Adrenal gland (tissue), 12 donors: Measurements from ENCODE around the gene ZNF438. TPM values are rescaled to one million over a fixed set of nuclear protein-coding genes. Genes with fewer than 3 reads are reported as not detected.

Experiments used
- DNase-seq, 7 donors: peaks; one replicate each; pipeline ENCODE4 v3.0.0-alpha.2; 2019 to 2020
- H3K27ac ChIP-seq, 5 donors: fragments of 200-600 bp; sonication (generic) in 4 of 5; 1 replicate in 3 of 5; 2 replicates in 2 of 5; pipeline versions ENCODE4 v1.5.1 to v1.8.0; 2016 to 2020; ENCODE audit warnings: mild to moderate bottlenecking in 1 of 5
- H3K27me3 ChIP-seq: fragments of 200-600 bp; 2 replicates; pipeline ENCODE4 v1.8.0; 2021
- H3K36me3 ChIP-seq, 2 donors: fragments of 200-600 bp; replicated peaks in 1 of 2; 1 replicate in 1 of 2; 2 replicates in 1 of 2; pipeline versions ENCODE4 v1.5.1 to v1.8.0; 2018 to 2022
- H3K4me1 ChIP-seq, 2 donors: fragments of 200-600 bp; replicated peaks in 1 of 2; 1 replicate in 1 of 2; 2 replicates in 1 of 2; pipeline versions ENCODE4 v1.5.1 to v1.8.0; 2018 to 2021
- H3K4me3 ChIP-seq, 4 donors: fragments of 200-600 bp; sonication (generic) in 3 of 4; one replicate each; pipeline ENCODE4 v1.5.1; 2016 to 2018
- H3K9me3 ChIP-seq, 3 donors: fragments of 200-600 bp; sonication (generic) in 1 of 3; replicated peaks in 1 of 3; 1 replicate in 2 of 3; 2 replicates in 1 of 3; pipeline versions ENCODE4 v1.5.1 to v1.8.0; 2016 to 2021
- POLR2A ChIP-seq, 2 donors: fragments of 450-650 bp; IDR thresholded peaks; one replicate each; pipeline ENCODE4 v1.6.1; 2017; ENCODE audit warnings: antibody characterized with exemption in 2 of 2, mild to moderate bottlenecking in 2 of 2, moderate library complexity in 1 of 2
- WGBS, 4 donors: extraction: QIAGEN DNeasy Blood & Tissue Kit in 2 of 4; methylation state at CpG; one replicate each; pipeline versions ENCODE4 v1.1.5 to v1.1.7; 2013 to 2017; 5-methylcytosine and 5-hydroxymethylcytosine counted together
- intact Hi-C, 2 donors: fragments of 100-400 bp; cut with DNase I; formaldehyde crosslinking; loops; one replicate each; pipeline versions ENCODE4 v1.14.1 to v1.15.0; 2022 to 2023
- polyA plus RNA-seq, 3 donors: library from polyadenylated mRNA; stranded (reverse); fragments of 200-250 nt in 2 of 3; fragments of 350-450 nt in 1 of 3; fragmentation: Illumina TruSeq in 1 of 3; extraction: RNeasy Lipid Tissue Mini Kit (QIAGEN cat#74804) in 1 of 3; gene quantifications; one replicate each; pipeline ENCODE4 v1.2.3, GENCODE V29; 2013 to 2014
- total RNA-seq, 9 donors: library from RNA; depleted of rRNA in 4 of 9; stranded (reverse); fragments of >200 nt in 4 of 9; fragments of 120-200 nt in 1 of 9; fragmentation: NEBNext Ultra II Directional in 1 of 9; extraction: Animal tissue kit (Norgen Biotek cat#: 25700) in 1 of 9; gene quantifications; one replicate each; pipeline versions ENCODE4 v1.1.0 to v1.2.4, GENCODE V29; 2013 to 2023
- TF ChIP-seq, protein P1 (sequence below), 6 experiments: fragments of 450-650 bp in 4 of 6; fragments of 200-600 bp in 2 of 6; sonication (generic) in 1 of 6; IDR thresholded peaks; 1 replicate in 5 of 6; 2 replicates in 1 of 6; pipeline versions ENCODE4 v1.5.1 to v1.8.0; 2016 to 2021; ENCODE audit warnings: antibody characterized with exemption in 6 of 6, mild to moderate bottlenecking in 2 of 6, moderate library complexity in 1 of 6
- donor health status: healthy with polysubstance abuse.
- donor health status: Bipolar disorder and iron deficiency.
- donor health status: DM: yes; HTN: yes; CAD: no.
- donor health status: DM: no; HTN: no; CAD: no.
- donor health status: DM: no; HTN: no; CAD: no.
- donor health status: DM: yes; HTN: yes; CAD: no.

The ZNF438 gene
- total and polyA plus RNA-seq, 12 donors: 3.4 to 15.5 (median 5.7) TPM

DNA sequence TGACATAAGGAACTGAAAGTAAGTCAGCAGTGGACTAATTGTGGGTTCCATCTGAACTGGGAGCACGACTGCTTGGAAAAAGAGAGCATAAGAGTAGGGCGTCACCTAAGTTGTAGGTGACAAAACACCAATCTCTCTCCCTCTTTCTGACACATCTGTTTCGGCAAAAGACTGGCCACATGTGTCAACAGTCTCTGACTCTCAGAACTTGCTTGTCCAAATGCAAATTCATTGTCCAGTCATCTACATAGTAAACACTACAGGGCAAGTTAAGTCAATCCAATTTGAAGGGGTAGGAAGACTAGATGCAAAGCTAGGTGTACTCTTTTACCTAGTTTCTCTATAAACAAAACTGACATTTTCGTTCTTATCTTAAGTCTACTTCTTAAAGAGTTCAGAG, 87.7 kb downstream of the ZNF438 start:
- whole genome bisulfite sequencing, 4 donors: 79 to 92% (median 87%) methylated on average over 4 of the region's 4 CpGs
- no peak for TF ChIP-seq POLR2A (IDR thresholded peaks at IDR 0.05)
- TF ChIP-seq, protein P1, sequence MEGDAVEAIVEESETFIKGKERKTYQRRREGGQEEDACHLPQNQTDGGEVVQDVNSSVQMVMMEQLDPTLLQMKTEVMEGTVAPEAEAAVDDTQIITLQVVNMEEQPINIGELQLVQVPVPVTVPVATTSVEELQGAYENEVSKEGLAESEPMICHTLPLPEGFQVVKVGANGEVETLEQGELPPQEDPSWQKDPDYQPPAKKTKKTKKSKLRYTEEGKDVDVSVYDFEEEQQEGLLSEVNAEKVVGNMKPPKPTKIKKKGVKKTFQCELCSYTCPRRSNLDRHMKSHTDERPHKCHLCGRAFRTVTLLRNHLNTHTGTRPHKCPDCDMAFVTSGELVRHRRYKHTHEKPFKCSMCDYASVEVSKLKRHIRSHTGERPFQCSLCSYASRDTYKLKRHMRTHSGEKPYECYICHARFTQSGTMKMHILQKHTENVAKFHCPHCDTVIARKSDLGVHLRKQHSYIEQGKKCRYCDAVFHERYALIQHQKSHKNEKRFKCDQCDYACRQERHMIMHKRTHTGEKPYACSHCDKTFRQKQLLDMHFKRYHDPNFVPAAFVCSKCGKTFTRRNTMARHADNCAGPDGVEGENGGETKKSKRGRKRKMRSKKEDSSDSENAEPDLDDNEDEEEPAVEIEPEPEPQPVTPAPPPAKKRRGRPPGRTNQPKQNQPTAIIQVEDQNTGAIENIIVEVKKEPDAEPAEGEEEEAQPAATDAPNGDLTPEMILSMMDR (IDR thresholded peaks at IDR 0.05): no peak

DNA sequence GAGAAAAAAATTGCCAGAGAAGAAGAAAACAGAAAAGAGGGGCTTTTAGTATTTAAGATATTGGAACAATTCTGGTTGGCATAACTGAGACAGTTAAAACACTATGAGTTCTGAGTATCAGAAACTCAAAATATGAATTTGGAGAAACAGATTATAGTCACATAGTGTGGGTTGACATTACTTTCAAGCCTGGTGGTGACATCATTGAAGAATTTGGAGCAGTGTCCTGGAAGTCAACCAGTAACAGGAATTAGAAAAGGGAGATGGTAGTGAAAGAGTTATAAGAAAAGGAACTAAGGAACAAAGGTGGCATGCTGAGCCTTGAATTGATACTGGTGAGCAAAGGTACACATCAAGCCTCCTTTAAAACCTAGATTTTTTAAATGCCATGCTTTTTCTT, 88.2 kb downstream of the ZNF438 start:
- Histone ChIP-seq H3K27ac (no peak overlapping the region), H3K4me3 (no peak overlapping the region), H3K27me3 (no peaks in the 10 kb centered on the region), H3K9me3 (no peaks in the 10 kb centered on the region), H3K4me1 (peaks cover 0 to 8% of the 10 kb centered on the region in 2 donors), H3K36me3 (no peaks in the 10 kb centered on the region)
- TF ChIP-seq, protein P1 (IDR thresholded peaks at IDR 0.05): no peak
- TF ChIP-seq POLR2A (IDR thresholded peaks at IDR 0.05): no peak
- DNase-seq: no peak
- intact Hi-C loops: no loop called here

More for the DNA sequence above, 87.7 kb downstream of the ZNF438 start:
- H3K36me3 ChIP-seq: no peaks in the 10 kb centered on the region
- intact Hi-C loops: no loop called here
- peaks cover 0 to 8% of the 10 kb centered on the region in 2 donors for H3K4me1 ChIP-seq
- DNase-seq: no peak
- no peaks in the 10 kb centered on the region for H3K27me3 ChIP-seq
- no peaks in the 10 kb centered on the region for H3K9me3 ChIP-seq
- H3K27ac ChIP-seq: no peak overlapping the region
- H3K4me3 ChIP-seq: no peak overlapping the region

- TF ChIP-seq, protein P1 (IDR thresholded peaks at IDR 0.05): no peak
- DNase-seq: peak in 2 of 7 donors; percentile 4 to 9
- H3K36me3 ChIP-seq: no peaks in the 10 kb centered on the region
- H3K27ac ChIP-seq: no peak overlapping the region
- no peak overlapping the region for H3K4me3 ChIP-seq
- no peaks in the 10 kb centered on the region for H3K27me3 ChIP-seq
- H3K4me1 ChIP-seq: peaks cover 0 to 8% of the 10 kb centered on the region in 2 donors
- H3K9me3 ChIP-seq: no peaks in the 10 kb centered on the region
- intact Hi-C loops: no loop called here
- WGBS, 4 donors: 50 to 76% (median 67%) methylated on average over 6 of the region's 6 CpGs
Measured at GRCh38 chr10:30940256-30940655, 91.4 kb downstream of the ZNF438 start.

- H3K9me3 ChIP-seq: no peaks in the 10 kb centered on the region
- TF ChIP-seq, protein P1 (IDR thresholded peaks at IDR 0.05): no peak
- TF ChIP-seq POLR2A (IDR thresholded peaks at IDR 0.05): no peak
- no peak overlapping the region for H3K4me3 ChIP-seq
- no peaks in the 10 kb centered on the region for H3K27me3 ChIP-seq
- DNase-seq: no peak
- no peak overlapping the region for H3K27ac ChIP-seq
- intact Hi-C loops: no loop called here
- no peaks in the 10 kb centered on the region for H3K36me3 ChIP-seq
- H3K4me1 ChIP-seq: peaks cover 0 to 3% of the 10 kb centered on the region in 2 donors
Measured at GRCh38 chr10:30939643-30940251, 91.9 kb downstream of the ZNF438 start.
